ENCODE results near the gene NUDT9. TPM values are rescaled to one million over a fixed set of nuclear protein-coding genes. Genes with fewer than 3 reads are reported as not detected.
"Not testable (repeated sequence)": the region's sequence is repeated elsewhere in the genome, so short reads cannot be mapped to it uniquely, and the experiment has no call there.

NUDT9 gene
- total RNA-seq, 1 experiment from 2014 or later = 17.6 TPM

- Mint-ChIP-seq H3K36me3 (ENCODE audit: insufficient read depth, unreplicated experiment) (peaks cover 57% of the 10 kb centered on the region), H3K27ac (ENCODE audit: low read depth, unreplicated experiment) (no peak overlapping the region), H3K27me3 (ENCODE audit: insufficient read depth, unreplicated experiment) (no peaks in the 10 kb centered on the region), H3K4me3 (ENCODE audit: unreplicated experiment) (no peak overlapping the region), H3K4me1 (ENCODE audit: insufficient read depth, unreplicated experiment) (no peaks in the 10 kb centered on the region), H3K9me3 (ENCODE audit: unreplicated experiment) (no peaks in the 10 kb centered on the region)
- ChIA-PET CTCF (interaction anchor here (1.3 kb wide), 1 partner anchor 23 kb away, joined by 6 read pairs; no protein-coding TSS in a partner anchor), POLR2A (interaction anchor here (0.7 kb wide), 1 partner anchor 10 kb away, joined by 3 read pairs; no protein-coding TSS in a partner anchor)
- TF ChIP-seq CTCF (IDR thresholded peaks at IDR 0.05; ENCODE audit: unreplicated experiment) = no peak
- intact Hi-C loops (cut with micrococcal nuclease) = no loop called here
- BruUV-seq (replicated peaks) = no TSS peak
- no peak for DNase-seq (ENCODE audit: unreplicated experiment)
Measured at GRCh38 chr4:87442889-87443288, 20.5 kb downstream of the NUDT9 start.

- intact Hi-C loops (cut with micrococcal nuclease) = no loop called here
- Mint-ChIP-seq H3K27ac (ENCODE audit: low read depth, unreplicated experiment) (no peak overlapping the region), H3K36me3 (ENCODE audit: insufficient read depth, unreplicated experiment) (peaks cover 46% of the 10 kb centered on the region), H3K4me3 (ENCODE audit: unreplicated experiment) (no peak overlapping the region), H3K27me3 (ENCODE audit: insufficient read depth, unreplicated experiment) (no peaks in the 10 kb centered on the region), H3K4me1 (ENCODE audit: insufficient read depth, unreplicated experiment) (no peaks in the 10 kb centered on the region), H3K9me3 (ENCODE audit: unreplicated experiment) (no peaks in the 10 kb centered on the region)
- no TSS peak for BruUV-seq (replicated peaks)
- no peak for TF ChIP-seq CTCF (IDR thresholded peaks at IDR 0.05; ENCODE audit: unreplicated experiment)
- DNase-seq (ENCODE audit: unreplicated experiment) = no peak
- CTCF ChIA-PET = interaction anchor here (0.6 kb wide), 1 partner anchor 119 kb away, joined by 3 read pairs; no protein-coding TSS in a partner anchor
- POLR2A ChIA-PET = interaction anchor here (0.9 kb wide), 1 partner anchor 22 kb away, joined by 3 read pairs; the partner anchor contains the start of gene NUDT9
Measured at GRCh38 chr4:87444741-87445140, 22.4 kb downstream of the NUDT9 start.

DNA sequence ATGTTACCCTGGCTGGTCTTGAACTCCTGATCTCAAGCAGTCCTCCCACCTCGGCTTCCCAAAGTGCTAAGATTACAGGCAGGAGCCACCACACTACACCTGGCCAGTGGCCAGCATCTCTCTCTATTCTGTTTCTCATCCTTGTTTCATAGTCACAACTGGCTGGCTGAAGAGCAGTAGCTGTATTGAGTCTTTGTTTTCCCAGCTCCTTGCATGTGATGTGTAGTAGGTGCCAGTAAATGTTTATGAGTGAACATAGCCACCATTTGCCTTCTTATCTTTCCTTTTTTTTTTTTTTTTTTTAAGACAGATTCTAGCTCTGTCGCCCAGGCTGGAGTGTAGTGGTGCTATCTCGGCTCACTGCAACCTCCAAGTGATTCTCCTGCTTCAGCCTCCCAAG lies 23.6 kb downstream of the NUDT9 start:
- H3K27ac Mint-ChIP-seq (ENCODE audit: low read depth, unreplicated experiment) = no peak overlapping the region
- H3K27me3 Mint-ChIP-seq (ENCODE audit: insufficient read depth, unreplicated experiment) = no peaks in the 10 kb centered on the region
- ChIA-PET CTCF (interaction anchor here (0.6 to 1.1 kb wide), 3 partner anchors 15 to 296 kb away, joined by 3 read pairs; no protein-coding TSS in a partner anchor), POLR2A (no interaction called here)
- BruUV-seq (replicated peaks) = no TSS peak
- DNase-seq (ENCODE audit: unreplicated experiment) = no peak
- no peaks in the 10 kb centered on the region for H3K9me3 Mint-ChIP-seq (ENCODE audit: unreplicated experiment)
- H3K4me3 Mint-ChIP-seq (ENCODE audit: unreplicated experiment) = no peak overlapping the region
- peaks cover 54% of the 10 kb centered on the region for H3K36me3 Mint-ChIP-seq (ENCODE audit: insufficient read depth, unreplicated experiment)
- no peaks in the 10 kb centered on the region for H3K4me1 Mint-ChIP-seq (ENCODE audit: insufficient read depth, unreplicated experiment)
- intact Hi-C loops (cut with micrococcal nuclease) = no loop called here
- no peak for TF ChIP-seq CTCF (IDR thresholded peaks at IDR 0.05; ENCODE audit: unreplicated experiment)

DNA sequence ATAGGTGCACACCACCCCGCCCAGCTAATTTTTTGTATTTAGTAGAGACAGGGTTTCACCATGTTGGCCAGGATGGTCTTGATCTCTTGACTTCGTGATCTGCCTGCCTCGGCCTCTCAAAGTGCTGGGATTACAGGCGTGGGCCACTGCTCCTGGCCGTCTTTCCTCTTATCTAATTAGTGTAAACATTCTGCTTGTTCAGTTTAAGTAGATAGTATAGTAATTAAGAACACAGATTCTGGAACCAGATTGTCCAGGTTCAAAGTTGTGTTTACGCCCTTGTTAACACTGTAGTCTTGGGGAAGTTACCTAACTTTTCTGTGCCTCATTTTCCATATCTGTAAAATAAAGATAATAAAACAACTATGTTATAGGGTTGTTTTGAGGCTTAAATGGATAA lies 24.0 kb downstream of the NUDT9 start:
- H3K27ac Mint-ChIP-seq (ENCODE audit: low read depth, unreplicated experiment); H3K27me3 Mint-ChIP-seq (ENCODE audit: insufficient read depth, unreplicated experiment); H3K9me3 Mint-ChIP-seq (ENCODE audit: unreplicated experiment); POLR2A ChIA-PET; BruUV-seq (replicated peaks); intact Hi-C loops (cut with micrococcal nuclease); H3K4me1 Mint-ChIP-seq (ENCODE audit: insufficient read depth, unreplicated experiment); DNase-seq (ENCODE audit: unreplicated experiment); H3K4me3 Mint-ChIP-seq (ENCODE audit: unreplicated experiment): not testable (repeated sequence)
- CTCF ChIA-PET = interaction anchor here (0.6 to 1.1 kb wide), 3 partner anchors 15 to 296 kb away, joined by 3 read pairs; no protein-coding TSS in a partner anchor
- peaks cover 57% of the 10 kb centered on the region for H3K36me3 Mint-ChIP-seq (ENCODE audit: insufficient read depth, unreplicated experiment)
